OCI-LY7 (cell line): ENCODE data around the gene TP53I11.

ENCODE experiments used
- EZH2phosphoT487 ChIP-seq: fragments of 200-600 bp; sonication (generic); IDR thresholded peaks from 2 replicates; pipeline ENCODE4 v1.6.1; 2018; ENCODE audit warnings: low read depth, borderline replicate concordance, mild to moderate bottlenecking, mixed run types, antibody characterized with exemption, low read length, moderate library complexity, mixed read lengths
- TF ChIP-seq, protein P1 (sequence below): fragments of 200-600 bp; sonication (generic); conservative IDR thresholded peaks from 2 replicates; pipeline ENCODE4 v1.5.1; 2014; ENCODE audit warnings: mild to moderate bottlenecking, antibody characterized with exemption, low read length, moderate library complexity, mixed read lengths

GRCh38 chr11:44998051-44998450, 47.4 kb upstream of the TP53I11 start:
- TF ChIP-seq, protein P1, sequence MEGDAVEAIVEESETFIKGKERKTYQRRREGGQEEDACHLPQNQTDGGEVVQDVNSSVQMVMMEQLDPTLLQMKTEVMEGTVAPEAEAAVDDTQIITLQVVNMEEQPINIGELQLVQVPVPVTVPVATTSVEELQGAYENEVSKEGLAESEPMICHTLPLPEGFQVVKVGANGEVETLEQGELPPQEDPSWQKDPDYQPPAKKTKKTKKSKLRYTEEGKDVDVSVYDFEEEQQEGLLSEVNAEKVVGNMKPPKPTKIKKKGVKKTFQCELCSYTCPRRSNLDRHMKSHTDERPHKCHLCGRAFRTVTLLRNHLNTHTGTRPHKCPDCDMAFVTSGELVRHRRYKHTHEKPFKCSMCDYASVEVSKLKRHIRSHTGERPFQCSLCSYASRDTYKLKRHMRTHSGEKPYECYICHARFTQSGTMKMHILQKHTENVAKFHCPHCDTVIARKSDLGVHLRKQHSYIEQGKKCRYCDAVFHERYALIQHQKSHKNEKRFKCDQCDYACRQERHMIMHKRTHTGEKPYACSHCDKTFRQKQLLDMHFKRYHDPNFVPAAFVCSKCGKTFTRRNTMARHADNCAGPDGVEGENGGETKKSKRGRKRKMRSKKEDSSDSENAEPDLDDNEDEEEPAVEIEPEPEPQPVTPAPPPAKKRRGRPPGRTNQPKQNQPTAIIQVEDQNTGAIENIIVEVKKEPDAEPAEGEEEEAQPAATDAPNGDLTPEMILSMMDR = no peak
- TF ChIP-seq EZH2phosphoT487 = no peak
